DMS153 treated with DMSO at 0.1 percent for 48 hours (cell line): ENCODE data around the gene GAMT.

Experiments
- DNase-seq: peaks from one replicate; lab custom pipeline; 2025; ENCODE audit not compliant: unreplicated experiment; lab: John Stamatoyannopoulos, UW

The GAMT gene

DNA sequence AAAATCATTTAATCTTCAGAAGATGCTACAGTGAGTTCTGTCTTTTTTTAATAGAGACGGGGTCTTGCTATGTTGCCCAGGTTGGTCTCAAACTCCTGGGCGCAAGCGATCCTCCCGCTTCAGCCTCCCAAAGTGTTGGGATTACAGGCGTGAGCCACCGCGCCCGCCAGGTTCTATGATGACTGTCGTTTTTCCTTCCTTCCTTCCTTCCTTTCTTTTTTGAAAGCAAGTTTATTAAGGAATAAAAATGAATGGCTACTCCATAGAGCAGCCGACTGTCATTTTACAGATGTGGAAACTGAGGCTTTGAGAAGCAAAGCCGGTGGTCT is 511 bp upstream of the GAMT start:
- no peak for DNase-seq

DNA sequence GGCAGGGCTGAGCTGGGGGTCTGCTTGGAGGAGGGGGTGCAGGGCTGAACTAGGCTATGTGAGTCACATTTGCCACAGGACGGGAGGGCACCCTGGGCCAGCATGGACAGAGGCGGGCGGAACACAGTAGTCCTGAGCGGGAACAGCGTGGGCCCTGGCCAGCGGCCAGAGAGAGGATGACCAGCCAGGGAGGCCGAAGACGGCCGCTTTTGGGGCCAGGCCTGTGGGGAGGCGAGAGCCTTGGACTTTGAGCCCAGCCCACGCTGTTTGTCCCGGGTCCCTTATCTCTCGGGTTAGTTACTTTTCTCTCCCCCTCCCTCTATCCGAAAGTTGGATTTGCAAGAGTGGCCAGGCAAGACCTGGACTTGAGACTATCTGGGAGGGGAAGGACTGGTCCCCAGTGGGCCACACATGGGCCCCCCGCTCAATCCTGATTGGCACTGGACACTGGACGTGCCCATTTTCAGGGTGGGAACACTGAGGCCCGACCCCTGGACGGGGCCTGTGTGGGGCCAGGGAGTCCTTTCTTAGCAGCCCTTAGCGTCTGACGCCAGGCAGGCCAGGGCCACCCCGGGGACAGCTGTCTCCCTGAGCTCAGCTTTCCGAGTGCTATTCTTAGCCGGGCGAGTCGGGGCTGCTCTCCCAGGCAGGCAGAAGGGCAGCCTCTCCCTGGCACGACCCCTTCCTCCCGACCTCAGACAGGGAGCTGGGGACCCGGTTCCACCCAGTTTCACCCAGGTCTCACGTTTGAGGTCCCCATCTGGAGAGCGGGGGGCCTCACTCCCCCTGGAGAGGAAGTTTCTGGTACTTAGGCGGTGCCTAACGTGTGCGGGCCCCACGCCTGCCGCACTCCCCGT is 833 bp downstream of the GAMT start:
- DNase-seq: no peak

DNA sequence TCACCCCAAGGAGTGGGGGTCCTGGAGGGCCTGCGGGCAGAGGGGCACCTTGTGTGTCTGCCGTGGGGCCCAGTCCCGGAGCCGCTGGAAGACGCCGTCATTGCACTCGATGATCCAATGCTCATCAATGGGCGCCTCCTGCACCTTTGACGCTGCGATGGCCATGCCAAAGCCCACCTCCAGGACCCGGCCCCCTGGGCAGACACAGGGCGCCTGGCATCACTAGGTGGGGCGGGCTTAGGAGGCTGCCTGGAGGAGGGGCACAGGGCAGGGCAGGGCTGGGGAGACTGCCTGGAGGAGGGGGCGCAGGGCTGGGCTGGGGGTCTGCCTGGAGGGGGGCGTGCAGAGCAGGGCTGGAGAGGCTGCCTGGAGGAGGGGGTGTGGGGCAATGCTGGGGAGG is 1.6 kb downstream of the GAMT start:
- no peak for DNase-seq

DNA sequence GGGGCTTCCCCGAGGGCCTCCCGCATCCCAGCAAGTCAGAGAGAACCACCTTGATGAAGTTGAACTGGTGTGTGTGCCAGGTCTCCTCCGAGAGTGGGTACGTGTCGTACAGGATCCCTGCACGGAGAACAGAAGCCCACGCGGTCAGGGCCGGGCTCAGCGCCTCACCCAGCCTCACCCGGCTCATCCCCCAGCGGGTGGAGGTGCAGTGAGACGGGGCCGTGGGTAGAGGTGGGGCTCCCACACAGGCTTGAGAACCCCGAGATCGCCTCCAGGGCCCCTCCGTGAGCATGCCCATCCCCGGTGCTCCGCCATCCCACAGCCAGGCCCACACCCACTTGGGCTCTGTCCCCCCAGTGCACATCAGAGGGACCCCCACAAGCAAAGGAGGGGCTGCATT is 2.3 kb downstream of the GAMT start:
- no peak for DNase-seq

DNA sequence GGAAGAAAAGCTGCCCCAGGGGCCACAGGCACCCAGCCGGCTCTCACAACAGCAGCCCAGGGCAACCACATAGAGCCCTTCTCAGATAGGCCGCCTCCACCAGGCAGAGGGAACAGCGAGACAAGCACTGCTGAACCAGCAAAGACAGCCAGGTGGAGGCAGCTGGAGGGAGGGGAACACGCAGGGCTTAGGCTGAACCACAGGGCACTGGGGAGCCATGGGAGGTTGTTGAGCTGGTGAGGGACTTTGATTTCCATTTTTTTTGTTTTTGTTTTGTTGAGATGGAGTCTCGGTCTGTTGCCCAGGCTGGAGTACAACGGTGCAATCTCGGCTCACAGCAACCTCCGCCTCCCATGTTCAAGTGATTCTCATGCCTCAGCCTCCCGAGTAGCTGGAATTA is 3.5 kb downstream of the GAMT start:
- DNase-seq: no peak

DNA sequence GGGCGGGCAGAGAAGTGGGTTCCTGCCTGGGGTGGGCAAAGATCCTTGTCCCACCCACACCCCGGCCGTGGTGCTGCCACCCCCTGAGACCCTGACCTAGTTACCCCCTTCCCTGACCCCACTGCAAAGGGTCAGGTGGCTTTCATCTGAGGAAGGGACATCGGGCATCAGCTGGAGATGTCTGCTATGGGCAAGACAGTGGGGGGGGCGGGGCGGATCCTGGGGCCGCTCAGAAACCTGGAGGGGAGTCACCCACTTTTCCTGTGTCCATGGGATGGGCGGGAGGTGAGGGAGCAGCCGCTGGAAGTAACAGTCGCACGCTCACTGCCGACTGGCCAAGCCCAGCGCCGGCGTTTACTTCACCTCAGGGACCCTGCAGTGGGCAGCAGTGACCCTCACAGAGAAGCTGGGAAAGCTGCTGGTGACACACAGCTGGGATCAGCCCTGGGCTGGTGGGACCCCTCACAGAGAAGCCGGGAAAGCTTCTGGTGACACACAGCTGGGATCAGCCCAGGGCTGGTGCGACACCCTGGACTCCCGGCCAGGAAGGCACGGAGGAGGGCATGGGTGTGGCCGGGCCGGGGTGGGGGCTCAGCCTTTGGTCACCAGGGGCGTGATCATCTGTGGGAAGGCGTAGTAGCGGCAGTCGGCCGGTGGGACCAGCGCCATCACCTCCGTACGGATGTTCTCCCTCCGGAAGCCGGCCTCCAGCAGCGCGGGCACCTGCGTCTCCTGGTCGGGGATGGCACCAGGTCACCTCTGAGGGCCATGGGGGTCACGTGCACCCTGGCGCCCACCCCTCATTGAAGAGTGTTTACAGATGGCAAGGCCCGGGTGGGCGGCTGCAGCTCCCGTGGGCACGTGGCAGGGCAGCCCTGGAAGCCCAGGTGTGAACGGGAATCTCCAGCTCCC is 4.3 kb downstream of the GAMT start:
- no peak for DNase-seq

DNA sequence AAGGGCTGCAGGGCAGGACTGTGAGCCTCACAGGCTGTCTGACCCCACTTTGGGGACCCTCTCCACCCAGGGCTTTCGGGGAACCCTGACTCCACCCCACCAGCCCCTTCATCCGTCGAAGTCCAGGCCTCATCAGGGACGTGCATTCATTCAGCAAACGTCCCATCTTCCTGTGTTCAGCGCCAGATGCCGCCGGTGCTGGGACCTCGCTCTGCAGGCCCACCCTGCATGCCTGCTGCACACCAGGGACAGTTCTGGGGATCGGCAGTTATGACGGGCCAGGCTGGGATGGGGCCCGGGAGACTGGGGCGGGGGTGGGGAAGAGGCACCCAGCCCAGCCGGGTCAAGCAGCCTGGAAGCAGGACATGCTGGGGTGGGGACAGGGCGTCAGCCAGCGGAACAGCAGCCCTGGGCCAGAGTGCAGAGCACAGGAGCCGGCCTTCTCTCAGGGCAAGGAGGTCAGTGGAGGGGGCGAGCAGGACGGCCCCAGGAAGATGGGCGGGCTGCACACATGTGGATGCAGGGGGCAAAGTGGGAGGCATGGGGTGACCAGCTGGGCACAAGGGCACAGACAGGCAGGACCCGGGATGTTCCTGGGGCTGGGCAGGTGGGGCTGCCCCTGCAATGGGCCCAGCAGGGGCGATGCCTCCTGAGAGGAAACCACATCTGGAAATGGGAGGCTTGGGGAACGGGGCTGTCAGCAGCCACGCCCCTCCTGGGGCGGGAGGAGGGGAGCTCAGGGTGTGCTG is 5.1 kb downstream of the GAMT start:
- no peak for DNase-seq

DNA sequence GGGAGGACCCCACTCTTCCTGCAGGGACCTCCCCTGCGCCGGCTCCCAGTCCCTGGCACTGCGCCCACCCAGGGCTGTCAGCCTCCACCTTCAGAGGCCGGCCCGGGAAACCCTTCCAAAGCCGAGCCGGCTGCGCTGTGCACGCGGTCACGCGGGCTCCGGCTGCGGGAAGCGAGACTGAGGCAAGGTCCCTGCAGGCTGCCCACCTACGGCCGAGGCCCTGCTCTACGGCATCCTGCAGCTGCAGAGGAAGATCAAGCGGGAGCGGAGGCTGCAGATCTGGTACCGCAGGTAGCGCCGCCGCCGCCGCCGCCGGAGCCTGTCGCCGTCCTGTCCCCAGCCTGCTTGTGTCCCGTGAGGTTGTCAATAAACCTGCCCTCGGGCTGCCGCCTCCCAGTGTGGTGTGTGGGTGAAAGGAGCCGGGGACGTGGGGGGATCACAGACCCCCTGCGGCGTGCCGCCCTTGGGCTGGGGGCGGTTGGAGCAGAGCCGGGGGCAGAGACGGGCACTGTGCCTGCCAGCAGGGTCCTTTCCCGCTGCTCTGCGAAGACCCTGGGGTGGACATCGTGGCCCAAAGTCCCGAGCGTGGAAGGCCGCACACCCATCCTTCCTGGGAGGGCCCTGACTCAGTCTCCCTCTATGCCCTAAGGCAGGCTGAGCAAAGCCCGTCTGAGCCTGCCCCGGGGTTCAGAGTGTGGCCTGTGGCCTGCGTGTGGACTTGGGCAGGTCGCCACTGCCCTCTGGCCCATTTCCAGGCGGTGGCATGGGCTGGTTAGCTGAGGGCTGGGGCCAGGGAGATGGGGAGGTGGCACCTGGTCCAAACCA is 5.9 kb downstream of the GAMT start:
- DNase-seq: no peak

DNA sequence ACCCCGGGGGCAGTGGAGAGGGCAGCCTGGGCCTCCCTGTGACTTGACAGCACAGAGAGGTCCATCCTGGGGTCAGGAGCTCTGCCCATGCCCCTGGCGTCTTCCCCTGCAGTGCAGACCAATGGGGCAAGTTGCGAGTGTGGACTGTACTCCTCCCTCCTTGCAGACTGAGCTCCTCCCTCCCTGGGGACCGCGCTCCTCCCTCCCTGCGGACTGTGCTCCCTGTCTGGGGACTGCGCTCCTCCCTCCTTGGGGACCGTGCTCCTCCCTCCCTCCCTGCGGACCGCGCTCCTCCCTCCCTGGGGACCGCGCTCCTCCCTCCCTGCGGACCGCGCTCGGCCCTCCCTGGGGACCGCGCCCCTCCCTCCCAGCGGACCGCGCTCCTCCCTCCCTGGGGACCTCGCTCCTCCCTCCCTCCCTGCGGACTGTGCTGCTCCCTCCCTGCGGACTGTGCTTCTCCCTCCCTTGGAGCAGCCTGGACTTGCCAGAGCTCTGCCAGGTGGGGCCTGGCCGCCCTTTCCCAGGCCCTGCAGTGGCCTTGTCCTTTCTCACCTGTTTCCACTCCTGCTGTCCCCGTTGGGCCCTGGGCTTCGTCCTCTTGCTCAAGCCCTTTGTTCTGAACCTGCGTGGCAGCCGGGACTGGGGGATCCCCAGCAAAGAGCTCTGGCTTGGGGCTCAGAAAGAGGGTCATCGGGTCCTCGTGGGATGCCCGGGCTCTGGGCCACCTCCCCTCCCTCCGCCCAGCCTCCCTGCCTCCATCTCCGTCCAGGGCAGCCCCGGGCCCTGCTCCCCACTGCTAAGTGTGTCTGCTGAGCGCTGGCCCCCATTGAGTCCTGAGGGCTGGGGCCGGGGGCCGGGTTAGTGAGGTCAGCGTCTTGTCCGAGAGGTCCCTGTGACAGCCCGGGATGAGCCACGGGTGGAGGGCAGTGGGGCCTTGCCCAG is 6.8 kb downstream of the GAMT start:
- DNase-seq: no peak

DNA sequence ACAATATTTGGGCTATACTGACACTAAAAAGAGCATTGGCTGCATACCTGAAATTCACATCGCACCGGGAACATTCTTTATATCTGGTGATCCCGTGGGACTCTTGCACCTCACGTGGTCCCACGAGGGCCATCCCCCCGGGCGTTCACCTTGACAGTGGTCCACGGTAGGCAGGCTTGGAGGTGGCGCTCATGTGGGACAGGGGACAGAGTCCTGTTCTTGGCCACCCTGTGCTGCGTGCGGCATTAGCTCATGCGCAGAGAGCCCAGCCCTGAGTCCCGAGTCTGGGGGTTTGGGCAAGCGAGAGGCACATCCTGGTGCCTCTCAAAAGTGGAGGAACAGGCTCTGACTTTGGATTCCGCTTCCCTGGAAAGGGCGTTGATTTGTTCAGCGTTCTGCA is 7.5 kb downstream of the GAMT start:
- DNase-seq: no peak

DNA sequence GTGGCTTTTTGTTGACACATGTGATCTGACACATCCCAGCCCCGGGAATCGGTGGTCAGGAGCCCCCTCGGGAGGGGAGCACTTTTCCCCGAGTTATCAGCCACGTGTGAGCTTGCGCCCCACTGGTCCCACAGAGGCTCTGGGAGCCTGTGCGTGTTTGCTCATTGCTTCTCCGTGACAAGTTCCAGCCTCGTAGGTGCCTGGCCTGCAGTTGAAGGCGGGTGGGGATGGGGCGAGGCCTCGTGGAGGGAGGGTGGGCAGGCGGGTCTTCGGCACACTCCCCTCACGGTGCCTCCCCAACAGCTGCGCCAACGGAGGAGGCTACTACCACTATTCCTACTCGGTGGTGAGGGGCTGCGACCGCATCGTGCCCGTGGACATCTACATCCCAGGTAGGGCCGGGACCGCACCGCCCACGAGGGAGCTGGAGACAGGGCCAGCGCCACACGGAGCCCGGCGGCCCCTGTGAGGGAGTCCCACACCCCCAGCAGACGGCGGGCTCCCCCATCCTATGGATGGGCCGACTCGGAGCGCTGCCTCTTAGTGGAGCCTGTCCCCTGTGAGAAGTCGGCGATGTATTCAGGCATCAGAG is 8.3 kb downstream of the GAMT start:
- DNase-seq: no peak

DNA sequence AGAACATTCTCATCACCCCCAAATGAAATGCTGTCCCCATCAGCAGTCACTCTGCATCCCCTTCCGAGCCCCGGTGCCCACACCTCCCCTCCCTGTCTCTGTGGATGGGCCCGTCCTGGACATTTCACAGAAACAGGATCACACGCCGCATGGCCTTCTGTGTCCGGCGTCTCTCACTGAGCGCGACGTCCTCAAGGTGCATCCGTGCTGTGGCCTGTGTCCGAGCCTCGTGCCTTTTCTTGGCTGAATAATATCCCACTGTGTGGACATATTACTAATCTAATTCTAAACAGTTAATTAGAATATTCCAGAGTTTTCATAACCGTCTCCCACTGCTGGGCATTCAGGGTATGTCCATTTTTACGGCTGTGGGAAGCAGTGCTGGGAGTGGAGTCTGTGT is 8.9 kb downstream of the GAMT start:
- no peak for DNase-seq

DNA sequence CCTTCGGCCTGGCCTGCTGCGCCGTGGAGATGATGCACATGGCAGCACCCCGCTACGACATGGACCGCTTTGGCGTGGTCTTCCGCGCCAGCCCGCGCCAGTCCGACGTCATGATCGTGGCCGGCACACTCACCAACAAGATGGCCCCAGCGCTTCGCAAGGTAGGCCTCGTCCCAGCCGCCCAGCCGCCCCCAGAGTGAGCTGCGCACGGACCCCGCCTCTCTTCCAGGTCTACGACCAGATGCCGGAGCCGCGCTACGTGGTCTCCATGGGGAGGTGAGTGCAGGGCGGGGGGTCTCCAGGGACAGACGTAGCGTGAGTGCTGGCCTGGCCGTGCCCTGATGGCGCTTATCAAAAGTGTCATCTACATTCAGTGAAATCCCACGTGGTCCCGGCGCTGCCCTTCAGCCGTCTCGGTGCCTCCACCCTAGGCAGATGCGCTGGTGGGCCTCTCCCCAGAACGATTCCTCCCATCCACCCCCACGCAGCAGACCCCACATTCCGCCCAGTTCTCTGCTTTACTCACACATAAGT is 10.4 kb downstream of the GAMT start:
- DNase-seq: no peak

DNA sequence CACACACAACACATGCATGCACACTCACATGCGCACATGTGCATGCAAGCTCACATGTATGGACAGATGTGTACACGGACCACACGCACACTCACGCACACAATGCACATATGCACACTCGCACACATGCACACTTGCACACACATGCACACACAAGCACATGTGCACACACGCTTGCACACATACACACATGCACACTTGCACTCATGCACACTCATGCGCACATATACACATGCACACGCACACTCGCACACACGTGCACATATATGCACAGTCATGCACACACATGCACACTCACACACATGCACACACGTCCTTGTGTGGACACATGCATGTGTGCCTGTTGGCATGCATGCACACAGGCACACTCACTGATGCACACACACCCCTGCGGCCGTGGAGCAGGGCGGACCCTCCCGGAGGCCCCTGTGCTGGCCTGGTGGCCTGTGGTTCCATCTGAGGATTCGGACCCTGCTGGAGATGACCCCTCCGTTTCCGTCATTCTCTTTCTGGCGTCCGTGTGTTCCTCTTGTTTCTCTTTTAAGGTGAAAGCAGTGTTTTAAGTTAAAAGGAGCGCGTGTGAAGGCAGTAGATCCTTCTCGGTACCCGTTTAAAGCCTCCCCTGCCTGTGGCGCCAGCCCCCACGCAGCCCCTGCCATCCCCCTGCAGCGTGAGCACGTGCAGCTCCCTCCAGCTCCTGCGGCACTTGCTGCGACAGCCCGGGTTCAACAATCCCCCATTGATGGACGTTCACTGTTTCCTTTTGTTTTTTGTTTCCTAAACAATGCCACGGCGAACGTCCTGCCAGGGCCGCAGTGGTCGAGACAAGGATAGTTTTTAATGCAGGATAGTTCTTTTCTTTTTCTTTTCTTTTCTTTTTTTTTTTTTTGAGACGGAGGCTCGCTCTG is 12.1 kb downstream of the GAMT start:
- DNase-seq: no peak

DNA sequence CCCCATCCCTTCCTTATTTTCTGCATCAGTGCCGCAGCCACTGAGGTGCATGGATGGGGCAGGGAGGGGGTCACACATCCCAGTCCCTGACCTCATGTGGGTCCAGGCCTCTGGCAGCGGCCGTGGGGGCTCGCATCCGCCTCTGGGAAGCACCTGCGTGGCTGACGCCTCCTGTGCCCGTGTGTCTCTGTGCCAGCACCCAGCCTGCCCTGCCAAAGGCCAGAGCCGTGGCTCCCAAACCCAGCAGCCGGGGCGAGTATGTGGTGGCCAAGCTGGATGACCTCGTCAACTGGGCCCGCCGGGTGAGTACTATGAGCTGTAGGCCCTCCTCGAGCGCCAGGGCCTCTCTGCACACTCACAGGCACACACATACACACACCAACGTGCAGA is 12.7 kb downstream of the GAMT start:
- DNase-seq: no peak

DNA sequence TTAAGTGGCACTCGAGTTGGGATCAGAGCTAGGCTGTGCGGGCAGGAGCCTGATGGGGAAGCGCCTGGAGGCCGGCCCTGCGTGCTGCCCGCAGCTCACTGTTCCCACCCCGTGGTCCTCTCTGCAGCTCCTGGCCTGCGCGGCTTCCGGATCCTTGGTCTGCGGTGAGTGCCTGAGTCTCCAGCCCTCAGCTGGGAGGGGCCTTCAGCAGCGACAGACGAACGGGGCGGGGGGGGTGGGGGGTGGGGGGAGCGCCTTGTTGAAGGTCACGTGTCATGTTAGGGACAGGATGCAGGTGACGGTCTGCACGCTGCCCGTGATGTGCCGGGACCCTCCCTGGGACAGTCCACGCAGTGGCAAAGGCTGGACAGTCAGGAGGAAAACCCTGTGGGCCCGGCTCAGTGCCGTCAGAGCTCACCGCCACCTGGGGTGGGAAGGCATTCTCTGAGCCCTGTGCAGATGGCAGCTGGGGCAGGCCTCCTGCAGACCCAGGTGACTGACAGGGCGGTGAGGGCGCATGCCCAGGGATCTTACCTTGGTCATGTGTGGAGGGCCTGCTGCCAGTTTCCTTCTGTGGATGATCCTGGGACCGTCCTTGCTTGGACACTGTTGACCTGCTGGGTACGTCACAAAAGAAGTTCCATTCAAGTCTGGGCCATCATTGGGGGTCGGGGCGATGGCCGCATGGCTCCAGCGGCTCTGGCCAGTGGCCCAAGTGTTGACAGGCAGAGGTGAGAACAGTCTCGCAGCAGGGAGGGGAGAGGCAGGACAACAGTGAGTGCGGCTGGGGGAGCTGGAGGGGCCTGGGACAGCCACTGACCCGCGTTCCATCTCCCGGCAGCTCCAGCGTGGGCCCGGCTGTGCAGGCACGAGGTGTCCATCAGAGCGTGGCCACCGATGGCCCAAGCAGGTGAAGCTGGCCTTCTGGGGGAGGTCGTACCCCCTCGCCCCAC is 13.4 kb downstream of the GAMT start:
- no peak for DNase-seq
